Glomerular visceral epithelial cell (primary cell): ENCODE results near the gene MOB3A.

Experiments used
- DNase-seq: peaks from one replicate; pipeline ENCODE4 v3.0.0-alpha.2; 2016; ENCODE audit errors: extremely low spot score

The MOB3A gene

GRCh38 chr19:2081873-2082810 lies 14.0 kb downstream of the MOB3A start:
- no peak for DNase-seq

GRCh38 chr19:2080336-2080988 lies 15.7 kb downstream of the MOB3A start:
- no peak for DNase-seq

- DNase-seq: no peak
Measured at GRCh38 chr19:2079865-2080301, 16.2 kb downstream of the MOB3A start.

GRCh38 chr19:2079076-2079864 lies 16.9 kb downstream of the MOB3A start:
- no peak for DNase-seq

GRCh38 chr19:2077833-2078619 lies 18.1 kb downstream of the MOB3A start:
- DNase-seq: no peak

- DNase-seq: no peak
Measured at GRCh38 chr19:2077398-2077797, 18.7 kb downstream of the MOB3A start.

- DNase-seq: no peak
Measured at GRCh38 chr19:2076526-2076944, 19.6 kb downstream of the MOB3A start.

- DNase-seq: no peak
Measured at GRCh38 chr19:2072757-2073551, 23.2 kb downstream of the MOB3A start.

GRCh38 chr19:2070986-2071673 lies 25.0 kb downstream of the MOB3A start:
- DNase-seq: no peak

- no peak for DNase-seq
Measured at GRCh38 chr19:2070436-2070827, 25.7 kb downstream of the MOB3A start.

- DNase-seq: no peak
Measured at GRCh38 chr19:2064788-2065524, 31.2 kb downstream of the MOB3A start.

- DNase-seq: no peak
Measured at GRCh38 chr19:2064395-2064787, 31.7 kb downstream of the MOB3A start.

- no peak for DNase-seq
Measured at GRCh38 chr19:2063824-2064223, 32.3 kb downstream of the MOB3A start.

- no peak for DNase-seq
Measured at GRCh38 chr19:2062770-2063169, 33.4 kb downstream of the MOB3A start.

GRCh38 chr19:2062389-2062729 lies 33.8 kb downstream of the MOB3A start:
- DNase-seq: no peak

- DNase-seq: peak; percentile 99
Measured at GRCh38 chr19:2061495-2062388, 34.4 kb downstream of the MOB3A start.

- DNase-seq: peak; percentile 88
Measured at GRCh38 chr19:2060884-2061494, 35.1 kb downstream of the MOB3A start.
